Measurements from ENCODE around the gene FN3KRP.

Gene FN3KRP

GRCh38 chr17:82687871-82688270, 28.6 kb upstream of the FN3KRP start:
- DNase-seq = no peak

GRCh38 chr17:82689077-82689476, 27.4 kb upstream of the FN3KRP start:
- DNase-seq = no peak

- DNase-seq = no peak
These were observed 25.6 kb upstream of the FN3KRP start for GRCh38 chr17:82690786-82691489.

GRCh38 chr17:82691714-82692113, 24.8 kb upstream of the FN3KRP start:
- DNase-seq = no peak

GRCh38 chr17:82692268-82692667, 24.2 kb upstream of the FN3KRP start:
- no peak for DNase-seq

- no peak for DNase-seq
These were observed 23.2 kb upstream of the FN3KRP start for GRCh38 chr17:82693168-82693867.

GRCh38 chr17:82694647-82695046, 21.9 kb upstream of the FN3KRP start:
- no peak for DNase-seq

GRCh38 chr17:82696259-82696658, 20.2 kb upstream of the FN3KRP start:
- no peak for DNase-seq

- DNase-seq = no peak
These were observed 19.3 kb upstream of the FN3KRP start for GRCh38 chr17:82696916-82697807.

- no peak for DNase-seq
These were observed 18.8 kb upstream of the FN3KRP start for GRCh38 chr17:82697808-82698064.

- peak; percentile 65 to 86 for DNase-seq
These were observed 18.2 kb upstream of the FN3KRP start, which contains the start of gene RAB40B for GRCh38 chr17:82698065-82698973. TSS of gene RAB40B (minus strand) at chr17:82698698. CDS start at chr17:82698596, 102 bp downstream.

- no peak for DNase-seq
These were observed 17.5 kb upstream of the FN3KRP start for GRCh38 chr17:82698974-82699442.

- DNase-seq = no peak
These were observed 17.0 kb upstream of the FN3KRP start for GRCh38 chr17:82699551-82699950.

GRCh38 chr17:82702231-82702927, 14.1 kb upstream of the FN3KRP start:
- DNase-seq = no peak

- DNase-seq = no peak
These were observed 13.3 kb upstream of the FN3KRP start for GRCh38 chr17:82703036-82703745.

GRCh38 chr17:82703935-82704865, 12.3 kb upstream of the FN3KRP start:
- no peak for DNase-seq

GRCh38 chr17:82704886-82705285, 11.6 kb upstream of the FN3KRP start:
- DNase-seq = no peak

- DNase-seq = no peak
These were observed 10.8 kb upstream of the FN3KRP start for GRCh38 chr17:82705756-82706155.

GRCh38 chr17:82709024-82709675, 7.4 kb upstream of the FN3KRP start:
- DNase-seq = no peak
